COR-L47 (cell line): Measurements from ENCODE around the gene MAP1LC3B.
A peak's percentile ranks its signal among the peaks of the same experiment; 100 is the strongest.
"Not testable (repeated sequence)": the region's sequence is repeated elsewhere in the genome, so short reads cannot be mapped to it uniquely, and the experiment has no call there.

Experiments
- DNase-seq: peaks from one replicate; lab custom pipeline; 2025; lab: John Stamatoyannopoulos, UW

The MAP1LC3B gene

DNA sequence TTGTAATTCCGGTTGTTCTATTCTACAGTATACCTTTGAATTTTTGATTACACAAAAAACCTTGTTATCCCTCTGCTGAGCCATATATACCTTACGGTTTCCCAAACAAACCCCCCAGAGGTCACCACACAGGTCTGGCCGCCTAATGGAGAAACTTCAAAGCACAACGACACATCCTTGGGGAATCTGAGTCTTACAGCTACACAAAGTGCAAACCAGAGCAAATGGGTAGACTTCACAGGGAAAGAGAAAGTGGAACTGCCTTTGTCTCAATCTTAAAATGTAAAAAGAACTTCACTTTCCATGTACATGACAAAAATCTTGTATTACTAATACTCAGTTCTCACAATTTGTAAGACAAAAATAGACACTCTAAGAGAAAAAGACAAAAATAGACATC lies 11.3 kb upstream of the MAP1LC3B start:
- DNase-seq = no peak

DNA sequence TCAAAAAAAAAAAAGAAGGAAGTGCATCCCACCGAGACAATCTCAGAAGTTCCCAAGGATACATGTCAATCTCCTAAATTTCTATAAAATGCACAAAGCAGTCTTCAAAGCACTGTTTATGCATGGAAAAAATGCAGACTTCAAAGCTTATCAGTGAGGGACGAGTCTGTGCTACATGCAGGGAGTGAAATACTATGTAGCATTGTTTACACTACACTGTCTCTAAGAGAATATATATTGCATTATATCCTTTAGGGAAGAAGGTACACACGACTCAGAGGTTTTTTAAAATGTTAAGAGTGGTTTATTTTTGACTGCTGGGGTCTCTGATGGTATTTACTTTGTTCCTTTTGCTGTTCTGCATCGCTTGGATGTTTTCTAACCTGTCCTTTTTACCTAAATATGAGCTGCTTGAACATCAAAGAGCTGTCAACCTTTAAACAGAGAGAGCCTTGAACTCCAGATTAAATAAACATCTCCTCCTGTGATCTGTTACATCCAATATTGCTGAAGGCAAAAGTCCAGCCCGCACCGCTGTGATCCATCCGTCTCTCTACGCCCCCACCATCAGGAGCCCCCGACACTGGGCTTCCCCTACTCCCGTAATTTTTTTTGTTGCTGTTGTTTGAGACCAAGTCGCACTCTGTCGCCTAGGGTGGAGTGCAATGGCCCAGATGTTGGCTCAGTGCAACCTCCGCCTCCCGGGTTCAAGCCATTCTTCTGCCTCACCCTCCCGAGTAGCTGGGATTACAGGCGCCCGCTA lies 9.9 kb upstream of the MAP1LC3B start:
- DNase-seq = no peak

DNA sequence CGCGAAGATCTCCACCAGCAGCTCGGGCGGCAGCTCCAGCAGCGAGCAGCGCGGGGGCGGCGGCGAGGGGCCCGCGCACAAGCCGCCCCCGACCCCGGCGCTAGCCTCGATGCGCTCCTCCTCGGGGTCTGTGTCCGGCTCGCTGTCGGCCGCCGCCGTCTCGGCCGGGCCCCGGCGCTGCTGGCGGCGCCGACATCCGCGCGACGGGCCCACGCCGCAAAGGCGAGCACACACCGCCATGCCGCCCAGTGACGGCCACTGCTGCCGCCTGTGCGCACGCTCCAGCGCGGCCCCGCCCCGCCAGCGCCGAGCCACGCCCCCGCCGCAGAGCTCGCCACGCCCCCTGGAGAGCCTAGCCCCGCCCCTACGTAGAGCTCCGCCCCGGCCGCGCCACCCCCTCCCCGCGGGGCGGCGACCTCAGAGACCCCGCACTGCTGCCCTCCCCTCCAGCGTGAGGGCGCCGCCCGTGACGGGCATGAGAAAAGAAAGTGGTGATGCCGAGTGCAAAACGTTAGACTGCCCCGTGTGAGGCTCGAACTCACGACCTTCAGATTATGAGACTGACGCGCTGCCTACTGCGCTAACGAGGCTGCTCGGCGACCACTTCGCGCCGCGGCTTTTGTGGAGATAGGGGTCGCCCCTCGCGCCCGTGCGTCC lies 8.5 kb upstream of the MAP1LC3B start, which contains the start of gene FBXO31:
TSS of gene FBXO31 (minus strand) at position 272 of the 657 bp plus-strand sequence. CDS start at position 240, 32 bp downstream.
- DNase-seq = peak; percentile 68

DNA sequence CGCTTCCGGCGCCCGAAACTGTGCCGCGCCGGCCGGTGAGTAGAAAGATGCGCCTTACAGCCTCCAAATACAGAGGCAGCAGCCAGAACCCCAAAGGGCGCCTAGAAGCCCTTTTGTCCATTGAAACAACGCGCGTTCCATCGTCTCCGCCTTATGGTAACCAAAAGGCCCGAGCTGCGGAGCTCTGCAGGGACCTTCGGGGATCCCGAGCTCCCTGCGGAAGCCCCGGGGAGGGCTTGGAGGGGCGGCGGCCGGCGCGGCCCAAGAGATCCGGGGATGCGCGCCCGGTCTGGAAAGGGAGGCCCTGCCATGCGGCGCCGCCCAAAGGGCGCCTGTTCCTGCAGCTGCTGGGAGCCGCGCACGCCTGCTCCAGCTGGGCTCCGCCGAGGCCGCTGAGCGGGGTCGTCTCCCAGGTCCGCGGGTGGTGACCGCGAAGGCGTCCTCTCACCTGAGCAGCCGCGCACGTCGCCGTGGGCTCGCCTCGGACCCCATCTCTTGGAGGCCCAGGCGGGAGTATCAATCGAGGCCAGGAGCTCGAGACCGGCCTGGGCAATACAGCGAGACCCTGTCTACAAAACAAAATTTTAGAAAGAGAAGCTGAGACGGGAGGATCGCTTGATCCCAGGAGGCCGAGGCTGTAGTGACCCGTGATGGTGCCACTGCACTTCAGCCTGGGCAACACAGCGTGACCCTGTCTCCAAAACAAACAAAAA lies 7.8 kb upstream of the MAP1LC3B start:
- DNase-seq = no peak

DNA sequence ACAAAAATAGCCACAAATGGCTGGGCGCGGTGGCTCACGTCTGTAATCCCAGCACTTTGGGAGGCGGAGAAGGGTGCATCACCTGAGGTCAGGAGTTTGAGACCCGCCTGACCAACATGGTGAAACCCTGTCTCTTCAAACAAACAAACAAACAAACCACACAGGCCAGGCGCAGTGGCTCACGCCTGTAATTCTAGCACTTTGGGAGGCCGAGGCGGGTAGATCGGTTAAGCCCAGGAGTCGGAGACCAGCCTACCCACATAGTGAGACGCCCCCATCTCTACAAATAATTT lies 7.3 kb upstream of the MAP1LC3B start:
- not testable (repeated sequence) for DNase-seq

DNA sequence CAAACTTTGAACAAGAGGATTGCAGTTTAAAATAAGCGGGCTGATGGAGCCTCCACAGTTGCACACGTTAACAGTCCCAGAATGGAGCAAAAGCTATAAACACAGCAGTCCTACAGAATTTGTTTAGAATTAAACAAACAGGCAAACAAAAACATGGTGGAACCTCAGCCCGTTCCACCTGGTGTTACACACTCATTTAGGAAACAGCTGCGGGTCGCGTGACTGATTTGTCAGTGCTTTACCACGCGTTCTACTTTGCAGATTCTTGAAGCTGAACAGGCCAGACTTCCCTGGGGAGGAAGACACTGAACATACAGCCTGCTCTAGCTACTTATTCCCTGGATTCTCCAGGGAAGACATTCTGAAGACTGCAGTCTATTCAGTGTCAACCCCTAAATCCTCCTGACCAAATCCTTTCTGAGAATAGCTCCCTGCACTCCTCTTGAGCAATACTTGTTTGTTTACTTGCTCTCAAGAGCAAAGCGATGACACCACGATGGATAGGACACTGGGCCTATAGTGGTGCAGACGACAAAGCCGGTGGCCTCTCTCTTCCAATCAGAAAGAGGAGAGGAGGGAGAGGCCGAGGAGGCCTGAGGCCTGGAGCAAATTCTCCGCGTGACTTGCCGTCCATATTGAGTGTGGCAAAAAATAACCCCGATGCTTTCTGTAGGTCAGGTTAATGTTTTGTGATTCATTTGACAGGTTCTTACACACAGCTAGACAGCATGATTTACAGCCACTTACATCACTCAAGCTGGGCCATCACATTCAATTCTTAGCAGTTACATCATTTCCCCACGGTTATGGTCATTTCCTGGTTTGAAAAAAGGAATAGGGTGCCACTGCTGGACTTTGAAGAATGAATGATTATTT lies 4.0 kb upstream of the MAP1LC3B start:
- DNase-seq = peak; percentile 95

DNA sequence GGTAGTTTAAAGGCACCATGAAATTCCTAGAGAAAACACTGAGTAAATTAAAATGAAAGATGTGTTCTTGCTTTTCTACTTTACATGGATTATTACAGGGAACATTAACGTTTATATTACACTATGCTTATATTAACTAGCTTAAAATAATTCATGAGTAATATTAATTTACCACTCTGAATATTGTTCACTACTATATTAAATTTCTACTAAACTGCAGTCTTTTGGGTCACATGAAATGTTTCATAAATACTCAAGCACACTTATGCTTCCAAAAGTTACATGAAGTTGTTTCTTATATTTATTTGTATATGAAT lies 3.4 kb upstream of the MAP1LC3B start:
- no peak for DNase-seq

DNA sequence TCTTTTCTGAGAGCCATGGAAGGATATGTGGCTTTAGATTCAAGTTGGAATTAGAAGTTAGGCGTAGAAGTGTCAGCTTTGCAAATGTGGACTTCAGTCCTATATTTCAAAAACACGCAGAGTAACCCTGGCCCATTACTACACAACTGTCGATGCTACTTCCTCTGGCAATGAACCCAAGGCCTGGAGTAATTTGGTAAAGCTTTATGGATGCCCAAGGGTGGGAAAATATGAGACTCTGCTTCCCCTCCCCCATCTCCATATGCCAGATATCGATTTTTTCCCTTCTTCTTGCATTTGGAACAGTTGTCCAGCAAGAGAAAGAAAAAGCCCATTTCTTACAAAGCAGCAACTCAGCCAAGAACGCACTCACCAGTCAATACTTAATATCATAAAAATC lies 2.9 kb upstream of the MAP1LC3B start:
- DNase-seq = no peak

DNA sequence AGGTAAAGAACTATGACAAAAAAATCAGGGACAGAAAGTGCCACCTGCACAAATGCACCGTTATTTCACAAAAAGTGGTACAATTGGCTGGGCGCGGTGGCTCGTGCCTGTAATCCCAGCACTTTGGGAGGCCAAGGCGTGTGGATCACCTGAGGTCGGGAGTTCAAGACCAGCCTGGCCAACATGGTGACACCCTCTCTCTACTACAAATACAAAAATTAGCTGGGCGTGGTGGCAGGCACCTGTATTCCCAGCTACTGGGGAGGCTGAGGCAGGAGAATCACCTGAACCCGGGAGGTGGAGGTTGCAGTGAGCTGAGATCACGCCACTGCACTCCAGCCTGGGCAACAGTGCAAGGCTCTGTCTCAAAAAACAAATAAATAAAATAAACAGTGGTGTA lies 2.2 kb upstream of the MAP1LC3B start:
- not testable (repeated sequence) for DNase-seq

DNA sequence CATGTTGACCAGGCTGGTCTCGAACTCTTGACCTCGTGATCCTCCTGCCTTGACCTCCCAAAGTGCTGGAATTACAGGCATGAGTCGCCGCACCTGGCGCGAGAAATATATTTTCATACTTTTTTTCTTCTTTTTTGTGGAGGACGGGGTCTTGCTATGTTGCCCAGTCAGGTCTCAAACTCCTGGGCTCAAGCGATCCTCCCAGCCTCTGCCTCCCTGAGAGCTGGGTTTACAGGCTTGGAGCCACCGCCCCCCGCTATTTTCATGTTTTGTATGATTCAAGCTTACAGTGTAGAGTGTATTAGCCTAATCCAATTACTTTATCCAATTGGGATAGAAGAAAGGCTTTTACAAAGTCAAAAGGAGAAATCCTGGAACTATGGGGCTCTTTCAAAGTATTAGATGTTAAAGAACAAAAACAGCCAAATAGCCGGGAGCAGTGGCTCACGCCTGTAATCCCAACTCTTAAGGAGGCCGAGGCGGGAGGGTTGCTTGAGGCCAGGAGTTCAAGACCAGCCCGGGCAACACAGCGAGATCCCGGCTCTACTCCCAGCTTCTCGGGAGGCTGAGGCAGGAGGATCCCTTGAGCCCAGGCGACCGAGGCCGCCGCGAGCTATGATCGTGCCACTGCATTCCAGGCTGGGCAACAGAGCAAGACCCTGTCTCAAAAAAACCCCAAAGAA lies 1.4 kb upstream of the MAP1LC3B start:
- DNase-seq = no peak

DNA sequence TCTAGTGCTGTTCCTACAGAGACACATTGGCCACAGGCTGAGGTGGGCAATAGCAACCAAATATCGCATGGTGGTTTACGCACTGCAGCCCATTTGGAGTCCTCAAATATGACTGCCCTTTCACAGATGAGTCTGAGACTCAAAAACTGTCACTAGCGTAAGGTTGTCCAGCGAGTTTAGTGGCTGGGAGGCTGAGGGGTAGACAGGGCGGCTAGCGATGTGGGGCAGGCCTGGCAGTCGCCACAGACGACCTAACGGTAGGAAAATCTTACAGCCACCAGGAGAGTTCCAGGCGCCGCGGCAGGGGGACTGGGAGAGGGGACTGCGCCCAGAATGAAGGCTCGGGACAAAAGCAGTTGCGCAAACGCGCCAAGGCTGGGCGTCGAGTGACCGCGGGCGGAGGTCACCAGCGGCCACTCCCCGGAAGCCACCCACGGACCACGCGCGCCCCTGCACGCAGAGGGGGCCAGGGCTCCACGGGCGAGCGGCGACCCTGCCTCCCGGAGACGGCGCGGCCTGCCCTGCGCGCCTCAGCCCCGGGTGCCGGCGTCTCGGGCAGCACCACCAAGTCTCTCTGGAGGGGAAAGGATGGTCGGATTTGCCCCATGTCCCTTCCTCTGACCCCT lies 699 bp upstream of the MAP1LC3B start:
- DNase-seq = no peak

DNA sequence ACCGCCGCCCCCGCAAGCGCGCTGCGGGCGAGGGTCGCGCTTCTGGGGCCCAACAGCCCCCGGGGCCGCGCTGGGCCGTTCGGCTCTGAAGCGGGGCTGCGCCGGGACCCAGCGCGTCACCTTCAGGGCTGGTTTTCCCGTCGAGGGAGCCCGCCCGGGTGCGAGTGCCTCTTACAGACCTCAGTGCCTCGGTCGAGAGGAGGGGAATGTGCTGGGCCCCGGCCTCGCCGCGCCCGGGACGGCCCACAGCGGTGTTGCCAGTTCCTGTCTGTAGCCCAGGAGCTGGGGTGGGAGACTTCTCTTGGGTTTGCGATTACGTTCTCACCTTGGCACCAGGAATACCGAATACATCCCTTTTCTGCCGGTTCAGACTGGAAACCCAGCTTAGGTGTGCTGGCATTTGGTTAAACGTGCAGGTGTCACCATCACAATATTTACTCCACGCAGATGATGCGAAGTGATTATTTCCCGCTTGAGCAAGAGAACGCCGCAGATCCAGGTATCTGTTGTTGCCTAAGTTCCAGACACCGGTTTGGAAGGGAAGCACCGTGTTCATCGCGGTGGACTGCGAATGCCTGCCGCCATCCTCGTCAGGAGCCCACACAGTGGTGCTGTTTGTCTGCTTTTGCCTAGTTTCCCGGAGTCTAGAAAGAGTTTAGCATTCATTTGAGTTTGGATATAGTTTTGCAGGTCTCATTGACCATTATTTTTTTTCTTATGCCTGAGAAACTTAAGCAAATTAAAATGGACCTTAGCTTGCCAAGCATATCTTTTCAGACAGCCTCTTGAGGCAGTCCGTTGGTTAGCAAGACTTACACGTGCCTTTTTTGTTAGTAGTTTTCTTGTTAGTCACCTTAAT lies 914 bp downstream of the MAP1LC3B start:
- no peak for DNase-seq

DNA sequence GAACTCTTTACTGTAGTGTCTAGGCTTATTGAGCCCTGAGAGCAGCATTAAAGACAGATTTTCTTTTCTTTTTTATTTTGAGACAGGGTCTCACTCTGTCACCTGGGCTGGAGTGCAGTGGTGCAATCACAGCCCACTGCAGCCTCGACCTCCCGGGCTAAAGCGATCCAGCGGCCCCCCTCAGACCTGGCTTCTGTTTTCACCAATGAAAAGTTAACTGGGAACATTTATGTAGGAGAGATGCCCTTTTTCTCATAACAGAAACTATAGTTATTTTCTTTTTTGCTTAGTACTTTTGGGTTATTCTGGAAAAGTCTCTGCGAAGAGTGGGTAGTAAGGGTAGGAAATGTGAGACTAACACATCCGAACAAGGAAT lies 1.5 kb downstream of the MAP1LC3B start:
- DNase-seq = no peak

DNA sequence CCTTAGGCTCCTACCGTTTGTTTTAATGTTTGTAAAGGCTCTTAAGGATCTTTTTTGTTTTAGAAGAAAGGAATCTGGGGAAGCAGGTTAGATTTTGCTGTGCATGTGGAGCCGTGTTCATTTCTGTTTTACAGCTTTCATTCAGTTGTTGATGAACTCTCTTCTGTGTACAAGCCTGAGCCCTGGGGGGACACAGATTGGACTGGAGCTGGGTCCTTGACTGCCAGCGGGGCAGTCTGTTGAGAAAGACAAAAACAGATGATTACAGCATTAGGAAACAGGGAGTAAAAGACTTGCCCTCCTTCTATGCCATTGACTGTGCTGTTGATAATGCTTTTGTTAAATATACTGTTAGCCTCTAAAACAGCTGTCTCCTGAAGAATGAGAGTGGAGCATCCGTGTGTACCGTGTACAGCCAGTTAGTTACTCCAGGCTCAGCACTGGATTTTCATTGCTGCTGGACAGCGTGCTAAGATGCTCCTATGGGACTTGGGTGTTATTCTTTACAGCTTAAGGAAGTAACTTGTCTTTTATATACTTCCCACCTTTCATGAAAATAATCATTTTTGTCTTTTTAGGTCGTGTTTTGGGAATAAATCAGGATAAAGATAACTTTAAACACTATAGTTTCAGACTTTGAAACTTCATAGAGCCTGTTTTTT lies 3.2 kb downstream of the MAP1LC3B start:
- DNase-seq = no peak

DNA sequence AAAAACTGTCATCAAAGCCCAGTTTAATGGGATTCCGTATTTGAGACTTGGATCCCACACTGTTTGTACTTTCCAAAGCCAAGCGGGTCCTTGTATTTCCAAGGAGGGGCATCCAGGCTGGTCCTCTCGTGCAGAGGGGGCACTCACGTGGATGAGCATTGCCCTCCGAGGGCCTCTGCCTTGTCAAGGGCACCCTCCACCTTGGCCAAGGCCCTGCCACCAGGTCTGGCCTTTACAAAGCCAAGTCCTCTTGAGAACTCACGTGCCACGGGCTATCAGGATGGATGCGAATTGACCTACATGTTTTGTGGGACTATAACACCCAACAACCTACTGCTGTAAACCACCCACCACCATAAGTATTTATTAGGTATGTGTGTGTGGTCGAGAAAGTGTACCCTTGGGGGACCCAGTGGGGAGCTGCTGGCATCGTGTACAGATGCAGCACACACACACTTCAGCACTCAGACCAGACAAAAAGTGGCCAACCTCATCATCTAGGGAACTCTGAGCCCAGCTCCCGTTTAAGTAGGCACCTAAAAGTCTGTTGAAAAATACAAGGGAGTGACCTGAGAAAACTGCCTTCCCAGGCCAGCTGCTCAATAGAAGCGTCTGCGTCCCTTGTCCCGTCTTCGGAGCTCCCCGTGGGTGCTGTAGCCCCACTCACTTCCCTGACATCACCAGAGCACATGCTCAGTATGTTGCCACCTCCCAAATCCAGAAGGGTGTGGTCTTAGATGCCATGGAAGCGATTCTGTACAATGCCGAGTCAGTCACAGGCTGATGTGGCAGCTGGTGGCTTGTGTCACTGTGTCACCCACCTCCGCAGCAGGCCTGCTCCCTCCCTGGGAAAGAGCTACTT lies 12.9 kb downstream of the MAP1LC3B start:
- DNase-seq = no peak

DNA sequence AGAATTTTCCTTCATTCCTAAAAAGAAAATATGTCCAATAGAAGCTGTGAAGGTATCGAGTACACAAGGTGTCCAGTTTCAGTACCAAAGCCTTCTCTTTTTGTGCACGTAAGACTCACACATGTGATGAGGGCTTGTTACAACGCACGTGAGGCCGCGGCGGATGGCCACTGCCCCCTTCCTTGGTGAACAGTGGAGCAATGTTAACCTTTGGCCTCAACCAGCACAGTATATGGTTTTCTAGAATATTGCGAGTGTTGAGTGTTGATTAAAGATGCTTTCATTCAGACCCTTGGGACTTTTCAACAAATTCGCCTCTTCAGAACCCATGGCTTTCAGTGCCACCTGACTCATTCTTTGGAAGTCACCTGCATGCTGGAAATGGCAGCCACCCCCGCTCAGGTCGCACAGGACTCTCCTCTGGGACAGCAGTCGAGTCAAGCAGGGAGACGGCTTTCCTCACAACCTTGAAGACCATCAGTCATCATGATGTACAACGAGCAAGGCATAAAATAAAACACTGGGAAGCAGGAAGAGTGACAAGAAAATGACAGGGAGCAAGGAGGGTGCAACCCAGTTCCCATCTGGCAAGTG lies 14.5 kb downstream of the MAP1LC3B start:
- DNase-seq = no peak

DNA sequence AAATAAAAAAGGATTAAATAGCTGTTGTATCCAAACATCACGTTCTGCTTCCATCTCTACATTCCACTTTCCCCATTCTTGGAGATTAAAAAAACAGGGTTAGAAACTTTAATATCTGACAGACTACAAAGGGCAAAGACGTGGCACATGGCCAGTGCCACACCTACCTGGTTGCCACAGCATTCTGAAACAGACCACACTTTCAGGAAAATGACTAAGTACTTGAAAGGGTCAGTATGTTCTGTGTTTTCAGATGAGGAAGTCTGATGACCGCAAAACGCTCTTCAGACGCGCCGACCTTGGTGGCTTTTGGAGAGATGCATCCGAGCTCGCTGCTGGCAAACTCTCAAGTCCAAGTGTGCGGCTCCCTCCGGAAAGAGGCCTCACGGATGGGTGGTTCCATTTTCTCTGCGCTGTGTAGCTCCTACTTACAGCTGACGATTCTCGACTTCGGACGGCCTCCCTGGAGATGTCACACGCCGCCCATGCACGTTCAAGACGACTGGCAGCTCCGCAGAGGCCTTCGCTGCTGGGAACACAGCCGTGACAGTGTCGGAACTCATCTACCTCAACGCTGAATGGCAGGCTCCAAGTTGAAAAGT lies 15.5 kb downstream of the MAP1LC3B start:
- DNase-seq = no peak

DNA sequence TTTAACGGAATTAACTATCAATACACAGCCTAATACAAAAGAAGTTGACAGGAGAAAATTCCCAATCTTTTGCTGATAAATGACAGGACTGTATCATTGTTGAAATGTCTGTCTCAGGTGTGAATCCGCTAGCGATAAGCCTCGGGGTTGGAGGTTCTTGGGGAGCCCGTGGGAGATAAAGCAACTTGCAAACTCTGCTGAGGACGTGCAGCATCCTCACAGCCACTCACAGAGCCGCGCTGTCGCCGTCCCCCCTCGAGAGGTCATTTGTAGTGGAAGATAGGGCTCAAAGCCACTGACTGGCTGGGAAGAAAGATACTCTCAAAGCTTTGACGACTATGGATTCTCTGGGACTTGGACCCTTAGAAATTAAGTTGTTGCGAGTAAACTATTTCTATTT lies 17.0 kb downstream of the MAP1LC3B start:
- no peak for DNase-seq
